Thyroid gland (tissue), 4 donors: Measurements from ENCODE around the gene F13B. TPM values are rescaled to one million over a fixed set of nuclear protein-coding genes. Genes with fewer than 3 reads are reported as not detected.
"Not testable (repeated sequence)": the region's sequence is repeated elsewhere in the genome, so short reads cannot be mapped to it uniquely, and the experiment has no call there.

Source experiments
- DNase-seq, 2 donors: peaks; one replicate each; pipeline ENCODE4 v3.0.0-alpha.2; 2019
- H3K27ac ChIP-seq, 3 donors: fragments of 200-600 bp; sonication (generic); 1 replicate in 2 of 3; 2 replicates in 1 of 3; pipeline ENCODE4 v1.5.1; 2016 to 2019; ENCODE audit warnings: mild to moderate bottlenecking in 1 of 3, moderate library complexity in 1 of 3
- H3K27me3 ChIP-seq: fragments of 200-600 bp; sonication (generic); one replicate; pipeline ENCODE4 v1.5.1; 2019
- H3K36me3 ChIP-seq, 2 donors: fragments of 200-600 bp; sonication (generic); one replicate each; pipeline ENCODE4 v1.5.1; 2016 to 2019
- H3K4me1 ChIP-seq, 2 donors: fragments of 200-600 bp; sonication (generic); one replicate each; pipeline ENCODE4 v1.5.1; 2017 to 2019
- H3K4me3 ChIP-seq, 3 donors: fragments of 200-600 bp; sonication (generic); replicated peaks in 1 of 3; 1 replicate in 2 of 3; 2 replicates in 1 of 3; pipeline ENCODE4 v1.5.1; 2016; ENCODE audit warnings: mild to moderate bottlenecking in 1 of 3
- H3K9me3 ChIP-seq: fragments of 200-600 bp; sonication (generic); one replicate; pipeline ENCODE4 v1.5.1; 2017
- POLR2A ChIP-seq, 2 donors: fragments of 450-650 bp; IDR thresholded peaks; one replicate each; pipeline ENCODE4 v1.6.1; 2017; ENCODE audit warnings: antibody characterized with exemption in 2 of 2, mild to moderate bottlenecking in 2 of 2, moderate library complexity in 1 of 2
- whole genome bisulfite sequencing, 2 donors: methylation state at CpG; one replicate each; pipeline ENCODE4 v1.1.5; 2017; 5-methylcytosine and 5-hydroxymethylcytosine counted together
- intact Hi-C: fragments of 100-400 bp; cut with DNase I; formaldehyde crosslinking; loops from one replicate; pipeline ENCODE4 v1.15.1; 2023
- total RNA-seq, 4 donors: library from RNA; depleted of rRNA; stranded (reverse); fragments of >200 nt; gene quantifications; one replicate each; pipeline ENCODE4 v1.2.3, GENCODE V29; 2016
- TF ChIP-seq, protein P1 (sequence below), 6 experiments: fragments of 200-600 bp in 3 of 6; fragments of 450-650 bp in 3 of 6; sonication (generic) in 3 of 6; IDR thresholded peaks; one replicate each; pipeline ENCODE4 v1.5.1; 2016 to 2019; ENCODE audit warnings: antibody characterized with exemption in 6 of 6, mild to moderate bottlenecking in 2 of 6, inconsistent platforms in 1 of 6, moderate library complexity in 1 of 6

Gene F13B
- total RNA-seq, 4 donors from 2014 or later, result not detected

DNA sequence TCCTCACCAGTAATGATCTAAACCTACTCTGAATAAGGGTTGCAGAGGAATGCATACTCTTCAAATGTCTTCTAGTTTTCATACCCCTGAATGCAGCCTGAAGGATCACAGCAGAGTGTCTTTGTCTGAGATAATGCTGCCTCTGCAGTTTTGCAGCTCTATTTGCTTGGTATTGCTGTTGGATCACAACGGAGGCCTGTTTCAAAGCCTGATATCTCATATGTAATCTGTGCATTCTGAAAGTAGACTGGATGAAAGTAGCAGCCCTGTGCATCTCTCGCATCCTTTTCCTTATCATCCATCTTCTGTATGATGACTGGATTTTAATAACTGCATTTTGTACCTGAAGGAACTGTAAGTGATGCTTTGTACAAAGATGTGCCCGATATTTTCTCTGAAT, 34.9 kb upstream of the F13B start:
- H3K36me3 ChIP-seq, result no peaks in the 10 kb centered on the region
- H3K27ac ChIP-seq, result no peak overlapping the region
- no peak for DNase-seq
- H3K9me3 ChIP-seq, result no peaks in the 10 kb centered on the region
- H3K4me3 ChIP-seq, result no peak overlapping the region
- no peaks in the 10 kb centered on the region for H3K4me1 ChIP-seq
- intact Hi-C loops, result no loop called here
- 94 to 95% methylated on average over 3 of the region's 3 CpGs for WGBS, 2 donors
- no peaks in the 10 kb centered on the region for H3K27me3 ChIP-seq
- no peak for TF ChIP-seq POLR2A (IDR thresholded peaks at IDR 0.05)

DNA sequence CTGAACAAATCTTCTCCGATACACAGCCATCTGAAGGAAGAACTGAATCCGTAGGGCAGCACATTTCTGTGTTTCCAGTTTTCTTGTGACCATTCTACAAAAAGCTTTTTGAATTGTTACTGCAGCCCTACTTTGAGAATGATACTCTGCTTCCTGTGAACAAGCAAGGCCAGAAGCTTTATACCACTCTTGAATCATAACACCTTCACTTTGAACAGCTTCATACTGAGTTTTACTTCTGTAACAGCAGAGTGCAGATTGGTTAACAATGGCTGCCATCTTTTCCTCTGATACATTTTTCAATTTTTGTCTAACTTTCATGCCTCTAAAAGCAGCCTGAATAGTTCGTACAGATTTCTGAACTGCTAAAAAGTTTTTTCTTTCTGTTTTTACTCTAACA, 33.6 kb upstream of the F13B start:
- Histone ChIP-seq H3K27ac (no peak overlapping the region), H3K27me3 (no peaks in the 10 kb centered on the region), H3K9me3 (no peaks in the 10 kb centered on the region), H3K36me3 (no peaks in the 10 kb centered on the region), H3K4me3 (no peak overlapping the region), H3K4me1 (no peaks in the 10 kb centered on the region)
- WGBS, 2 donors, result 95 to 98% methylated on average over 3 of the region's 3 CpGs
- intact Hi-C loops, result no loop called here
- DNase-seq, result no peak
- TF ChIP-seq, protein P1, sequence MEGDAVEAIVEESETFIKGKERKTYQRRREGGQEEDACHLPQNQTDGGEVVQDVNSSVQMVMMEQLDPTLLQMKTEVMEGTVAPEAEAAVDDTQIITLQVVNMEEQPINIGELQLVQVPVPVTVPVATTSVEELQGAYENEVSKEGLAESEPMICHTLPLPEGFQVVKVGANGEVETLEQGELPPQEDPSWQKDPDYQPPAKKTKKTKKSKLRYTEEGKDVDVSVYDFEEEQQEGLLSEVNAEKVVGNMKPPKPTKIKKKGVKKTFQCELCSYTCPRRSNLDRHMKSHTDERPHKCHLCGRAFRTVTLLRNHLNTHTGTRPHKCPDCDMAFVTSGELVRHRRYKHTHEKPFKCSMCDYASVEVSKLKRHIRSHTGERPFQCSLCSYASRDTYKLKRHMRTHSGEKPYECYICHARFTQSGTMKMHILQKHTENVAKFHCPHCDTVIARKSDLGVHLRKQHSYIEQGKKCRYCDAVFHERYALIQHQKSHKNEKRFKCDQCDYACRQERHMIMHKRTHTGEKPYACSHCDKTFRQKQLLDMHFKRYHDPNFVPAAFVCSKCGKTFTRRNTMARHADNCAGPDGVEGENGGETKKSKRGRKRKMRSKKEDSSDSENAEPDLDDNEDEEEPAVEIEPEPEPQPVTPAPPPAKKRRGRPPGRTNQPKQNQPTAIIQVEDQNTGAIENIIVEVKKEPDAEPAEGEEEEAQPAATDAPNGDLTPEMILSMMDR (IDR thresholded peaks at IDR 0.05), result no peak
- TF ChIP-seq POLR2A (IDR thresholded peaks at IDR 0.05), result no peak

DNA sequence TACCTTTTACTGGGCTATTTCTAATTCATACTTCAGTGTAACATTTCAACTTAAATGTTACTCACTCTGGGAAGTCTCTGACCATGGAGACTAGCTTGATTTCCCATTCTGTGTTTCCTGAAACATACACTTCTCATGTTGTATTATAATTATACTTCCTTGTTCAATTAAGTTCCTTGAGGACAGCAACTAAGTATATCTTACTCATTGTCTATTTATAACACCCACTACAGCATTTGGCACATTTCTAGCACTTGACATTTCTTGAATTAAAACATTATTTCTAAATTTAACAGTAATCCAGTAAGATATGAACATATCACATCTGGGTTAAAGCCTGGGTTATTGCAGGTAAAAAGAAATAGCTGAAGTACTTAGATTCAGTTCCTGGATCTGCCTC, 32.4 kb upstream of the F13B start:
- Histone ChIP-seq H3K4me1 (no peaks in the 10 kb centered on the region), H3K9me3 (no peaks in the 10 kb centered on the region), H3K36me3 (no peaks in the 10 kb centered on the region), H3K27ac (no peak overlapping the region), H3K4me3 (no peak overlapping the region), H3K27me3 (no peaks in the 10 kb centered on the region)
- intact Hi-C loops, result no loop called here
- no peak for DNase-seq
- TF ChIP-seq, protein P1 (IDR thresholded peaks at IDR 0.05), result no peak
- no peak for TF ChIP-seq POLR2A (IDR thresholded peaks at IDR 0.05)

DNA sequence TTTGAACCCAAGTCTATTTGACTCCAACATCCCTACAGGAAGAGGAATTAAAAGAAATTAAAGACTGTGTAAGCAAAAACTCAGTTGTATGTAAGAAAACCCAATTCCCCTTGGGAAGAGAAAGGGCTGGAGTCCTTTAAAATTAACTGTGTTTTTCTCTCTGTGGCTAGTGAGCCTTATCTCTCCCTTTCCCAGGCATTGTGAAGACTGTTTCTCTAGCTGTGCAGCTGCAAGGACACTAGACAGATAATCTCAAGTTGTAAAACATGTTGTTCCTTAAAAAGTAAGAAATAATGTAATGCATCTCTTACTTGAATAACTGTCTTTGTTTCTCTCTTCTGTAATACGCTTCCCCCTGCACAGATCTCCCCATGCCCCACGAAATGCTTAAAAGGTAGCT, 29.9 kb upstream of the F13B start:
- H3K4me1 ChIP-seq, H3K27me3 ChIP-seq, H3K36me3 ChIP-seq, H3K4me3 ChIP-seq, DNase-seq, H3K9me3 ChIP-seq, H3K27ac ChIP-seq, intact Hi-C loops: not testable (repeated sequence)
- WGBS, 2 donors, result 96 to 99% methylated on average over 2 of the region's 2 CpGs

DNA sequence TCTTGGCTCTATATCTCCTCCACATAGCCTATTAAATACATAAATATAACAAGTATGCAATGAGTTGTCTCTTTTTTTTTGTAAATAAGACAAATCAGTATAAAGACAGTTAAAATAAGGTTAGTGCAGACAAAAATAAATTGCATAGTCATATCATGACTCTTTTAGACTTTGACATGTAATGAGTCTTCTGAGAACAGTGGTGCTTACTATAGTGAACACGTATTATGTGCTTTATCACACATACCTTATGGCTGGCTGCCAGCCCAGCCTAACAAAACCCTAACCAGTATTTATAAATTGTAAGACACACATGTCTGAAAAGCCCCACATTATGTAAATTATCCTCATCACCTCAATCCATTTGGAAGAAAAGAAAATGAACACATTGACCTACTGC, 29.1 kb upstream of the F13B start:
- H3K4me1 ChIP-seq, result no peaks in the 10 kb centered on the region
- no peak overlapping the region for H3K4me3 ChIP-seq
- 94 to 98% methylated on average over 1 of the region's 1 CpG for WGBS, 2 donors
- no peak for DNase-seq
- H3K27ac ChIP-seq, result no peak overlapping the region
- intact Hi-C loops, result no loop called here
- no peak for TF ChIP-seq POLR2A (IDR thresholded peaks at IDR 0.05)
- TF ChIP-seq, protein P1 (IDR thresholded peaks at IDR 0.05), result no peak
- H3K36me3 ChIP-seq, result no peaks in the 10 kb centered on the region
- H3K27me3 ChIP-seq, result no peaks in the 10 kb centered on the region
- no peaks in the 10 kb centered on the region for H3K9me3 ChIP-seq

DNA sequence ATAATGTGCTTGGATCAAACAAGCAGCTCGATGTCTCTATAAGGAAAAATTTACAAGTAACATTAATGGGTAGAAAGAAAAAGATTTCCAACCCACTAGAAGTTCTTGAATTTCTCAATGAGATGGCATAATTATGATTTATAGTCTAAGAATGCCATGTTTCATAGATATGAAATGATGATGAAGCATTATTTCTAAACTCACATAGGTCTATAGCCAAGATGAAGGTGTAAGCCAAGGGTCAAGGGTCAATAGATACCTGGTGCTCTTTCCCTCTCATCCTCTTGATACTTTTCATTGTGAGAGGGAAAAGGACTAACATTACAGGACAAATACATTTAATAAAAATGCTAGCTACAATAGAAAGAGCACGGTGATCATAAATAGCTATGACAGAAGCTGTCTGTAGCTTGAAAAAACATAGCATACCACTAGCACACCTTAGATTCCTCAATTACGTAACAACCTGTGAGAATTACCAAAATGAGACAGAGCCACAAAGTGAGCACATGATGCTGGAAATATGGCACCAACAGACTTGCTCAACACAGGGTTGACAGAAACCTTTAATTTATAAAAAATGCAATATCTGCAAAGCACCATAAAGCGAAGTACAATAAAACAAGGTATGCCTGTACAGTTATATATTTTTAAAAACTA, 26.3 kb upstream of the F13B start:
- no peaks in the 10 kb centered on the region for H3K27me3 ChIP-seq
- WGBS, 2 donors, result 96 to 98% methylated on average over 4 of the region's 4 CpGs
- no peaks in the 10 kb centered on the region for H3K9me3 ChIP-seq
- no peak for DNase-seq
- intact Hi-C loops, result no loop called here
- no peak for TF ChIP-seq POLR2A (IDR thresholded peaks at IDR 0.05)
- TF ChIP-seq, protein P1 (IDR thresholded peaks at IDR 0.05), result no peak
- no peak overlapping the region for H3K27ac ChIP-seq
- no peaks in the 10 kb centered on the region for H3K4me1 ChIP-seq
- H3K36me3 ChIP-seq, result no peaks in the 10 kb centered on the region
- H3K4me3 ChIP-seq, result no peak overlapping the region
